Sciatic nerve (tissue), 2 donors: Measurements from ENCODE around the gene AXIN1. TPM values are rescaled to one million over a fixed set of nuclear protein-coding genes. Genes with fewer than 3 reads are reported as not detected.
"Not testable (repeated sequence)": the region's sequence is repeated elsewhere in the genome, so short reads cannot be mapped to it uniquely, and the experiment has no call there.

Experiments used
- ATAC-seq: fragments of 200-7000 bp; cut with Tn5 transposase; one replicate; pipeline ENCODE4 v1.9.1; 2020; ENCODE audit warnings: mild to moderate bottlenecking, moderate library complexity
- DNase-seq: peaks from one replicate; pipeline ENCODE4 v3.0.0-alpha.2; 2020; ENCODE audit warnings: low spot score
- intact Hi-C: fragments of 100-400 bp; cut with DNase I; formaldehyde crosslinking; loops from one replicate; pipeline ENCODE4 v1.14.2; 2022
- total RNA-seq: library from RNA; stranded (reverse); fragmentation: NEBNext Ultra II Directional; extraction: Animal tissue kit (Norgen Biotek cat#: 25700); gene quantifications from one replicate; pipeline ENCODE4 v1.2.1, GENCODE V29; 2021
- donor health status: DM: no; HTN: no; CAD: no.
- donor health status: DM: no; HTN: no; CAD: no.

The AXIN1 gene
- total RNA-seq, 1 donor from 2014 or later, result 20.1 TPM

- ATAC-seq, DNase-seq, intact Hi-C loops: not testable (repeated sequence)
Observed at GRCh38 chr16:341095-341973, 11.2 kb downstream of the AXIN1 start.

GRCh38 chr16:340370-341091 lies 12.0 kb downstream of the AXIN1 start:
- intact Hi-C loops, result no loop called here
- ATAC-seq (no peak), DNase-seq (no peak)

GRCh38 chr16:339680-340079 lies 12.8 kb downstream of the AXIN1 start:
- intact Hi-C loops, result no loop called here
- ATAC-seq, result no peak

GRCh38 chr16:337975-338575 lies 14.4 kb downstream of the AXIN1 start:
- ATAC-seq (no peak), DNase-seq (no peak)
- intact Hi-C loops, result no loop called here

More at GRCh38 chr16:339680-340079, 12.8 kb downstream of the AXIN1 start:
- DNase-seq, result no peak

GRCh38 chr16:337437-337836 lies 15.1 kb downstream of the AXIN1 start:
- ATAC-seq (no peak), DNase-seq (no peak)
- intact Hi-C loops, result no loop called here

GRCh38 chr16:336269-336668 lies 16.3 kb downstream of the AXIN1 start:
- DNase-seq (no peak), ATAC-seq (no peak)
- intact Hi-C loops, result no loop called here

- DNase-seq, intact Hi-C loops, ATAC-seq: not testable (repeated sequence)
Observed at GRCh38 chr16:334861-335632, 17.5 kb downstream of the AXIN1 start.

- intact Hi-C loops, ATAC-seq, DNase-seq: not testable (repeated sequence)
Observed at GRCh38 chr16:334164-334832, 18.2 kb downstream of the AXIN1 start.

- no peak for DNase-seq
- ATAC-seq, result no peak
- intact Hi-C loops, result no loop called here
Observed at GRCh38 chr16:333406-334094, 19.0 kb downstream of the AXIN1 start.

GRCh38 chr16:331181-331814 lies 21.2 kb downstream of the AXIN1 start:
- intact Hi-C loops, DNase-seq, ATAC-seq: not testable (repeated sequence)

- DNase-seq (no peak), ATAC-seq (no peak)
- intact Hi-C loops, result no loop called here
Observed at GRCh38 chr16:330741-331140, 21.8 kb downstream of the AXIN1 start.

- no peak for DNase-seq
- no peak for ATAC-seq
- intact Hi-C loops, result no loop called here
Observed at GRCh38 chr16:325375-326145, 27.0 kb downstream of the AXIN1 start.

GRCh38 chr16:324451-325334 lies 27.8 kb downstream of the AXIN1 start:
- intact Hi-C loops, result no loop called here
- DNase-seq (no peak), ATAC-seq (no peak)

GRCh38 chr16:324201-324450 lies 28.4 kb downstream of the AXIN1 start:
- intact Hi-C loops, result no loop called here
- no peak for DNase-seq

GRCh38 chr16:322476-323143 lies 29.9 kb downstream of the AXIN1 start:
- DNase-seq, result no peak
- intact Hi-C loops, result no loop called here
- ATAC-seq, result no peak

More at GRCh38 chr16:324201-324450, 28.4 kb downstream of the AXIN1 start:
- ATAC-seq, result no peak

- DNase-seq (no peak), ATAC-seq (no peak)
- intact Hi-C loops, result no loop called here
Observed at GRCh38 chr16:321532-321931, 31.0 kb downstream of the AXIN1 start.
